Iris pigment epithelial cell (primary cell): ENCODE results near the gene LIN7C.
"Not testable (repeated sequence)": the region's sequence is repeated elsewhere in the genome, so short reads cannot be mapped to it uniquely, and the experiment has no call there.

Source experiments
- DNase-seq: peaks from one replicate; pipeline ENCODE4 v3.0.0-alpha.2; 2011; ENCODE audit warnings: low read depth

The LIN7C gene

DNA sequence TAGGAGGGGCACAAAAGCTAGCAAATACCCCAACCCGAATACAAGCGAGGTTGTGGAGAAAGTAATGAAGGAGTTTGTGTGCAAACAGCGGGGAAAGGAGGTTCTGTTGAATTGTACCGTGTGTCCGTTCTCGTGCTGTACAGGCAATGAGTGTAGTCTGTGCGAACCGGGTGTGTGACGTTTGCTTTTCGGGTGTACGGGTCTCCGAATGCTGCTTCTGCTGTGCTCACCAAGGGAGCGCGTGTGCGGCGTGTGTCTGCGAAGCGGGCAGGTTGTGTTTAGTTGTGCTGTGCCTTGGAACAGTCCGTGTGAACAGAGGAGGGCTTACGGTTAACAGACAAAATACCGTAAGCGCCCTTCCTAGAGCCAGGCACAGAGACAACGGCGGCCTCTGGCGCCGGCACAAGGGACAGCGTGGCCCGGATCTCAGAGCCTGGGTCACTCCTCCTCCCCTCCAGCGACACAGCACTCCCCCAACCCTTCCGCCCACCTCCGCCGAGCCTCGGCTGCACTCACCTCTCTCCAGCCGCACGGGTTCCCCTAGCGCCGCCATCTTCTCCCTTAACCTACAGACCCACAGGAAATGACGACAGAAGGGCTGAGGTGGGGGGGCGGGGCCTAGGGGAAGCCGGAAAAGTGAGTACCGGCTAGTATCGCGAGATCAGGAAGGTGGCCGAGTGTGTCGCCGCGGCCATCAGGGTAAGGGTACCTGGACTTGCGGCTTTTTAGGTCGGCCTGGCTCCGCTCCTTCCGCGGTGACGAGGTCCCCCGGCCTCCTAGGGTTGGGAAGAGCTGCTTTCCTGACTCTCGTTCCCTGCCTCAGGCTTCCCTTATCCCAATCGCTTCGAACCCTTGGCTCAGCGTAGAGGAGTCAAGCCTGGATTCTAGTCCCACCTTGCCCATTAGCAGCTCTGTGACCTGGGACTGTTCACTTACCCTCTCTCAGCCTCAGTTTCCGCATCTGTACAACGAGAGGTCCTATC lies at the start of gene LIN7C:
Gene LIN7C (minus strand): TSS at position 570 of the 983 bp plus-strand sequence. CDS start 17 bp downstream, at position 553.
- peak; percentile 93 for DNase-seq

GRCh38 chr11:27555264-27555663 lies 48.7 kb upstream of the LIN7C start:
- DNase-seq, result no peak

GRCh38 chr11:27553186-27553585 lies 46.6 kb upstream of the LIN7C start:
- no peak for DNase-seq

GRCh38 chr11:27552341-27552740 lies 45.8 kb upstream of the LIN7C start:
- no peak for DNase-seq

DNA sequence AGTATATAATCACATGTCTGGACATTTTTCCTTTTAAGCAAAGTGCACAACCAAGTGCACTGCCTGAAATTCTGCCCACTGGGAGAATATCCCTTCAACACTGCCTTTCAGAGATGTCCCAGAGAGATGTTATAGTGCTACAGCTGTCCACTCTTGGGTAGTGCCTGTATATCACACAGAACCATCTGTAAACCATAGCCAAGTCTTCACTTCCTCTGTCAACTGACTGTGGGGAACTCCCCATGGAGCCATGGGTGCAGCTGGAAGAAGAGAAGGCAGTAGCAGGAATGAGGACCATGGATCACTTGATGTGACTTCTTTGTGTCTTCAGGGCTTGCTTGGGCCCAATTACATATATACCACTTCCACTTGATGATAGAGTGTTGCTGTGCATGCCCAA lies 44.6 kb upstream of the LIN7C start:
- DNase-seq, result no peak

DNA sequence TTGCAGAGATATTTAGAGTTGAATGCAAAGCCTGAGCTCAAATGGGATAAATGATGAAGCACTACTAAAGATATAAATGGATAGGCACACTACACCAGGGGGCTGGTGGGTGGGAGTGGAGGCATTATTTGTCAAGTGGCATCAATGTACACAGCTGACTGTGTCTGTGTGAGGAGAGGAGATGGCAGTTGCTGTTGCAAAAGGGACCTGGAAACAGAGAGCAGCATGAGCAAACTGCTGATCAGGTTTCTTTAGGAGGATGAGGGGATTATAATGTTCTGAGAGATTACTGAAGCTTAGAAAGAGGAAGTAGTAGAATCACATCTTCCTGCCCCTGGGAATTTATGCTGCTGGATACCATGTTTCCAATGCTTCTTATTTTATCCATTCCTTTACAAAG lies 39.4 kb upstream of the LIN7C start:
- peak; percentile 17 for DNase-seq

DNA sequence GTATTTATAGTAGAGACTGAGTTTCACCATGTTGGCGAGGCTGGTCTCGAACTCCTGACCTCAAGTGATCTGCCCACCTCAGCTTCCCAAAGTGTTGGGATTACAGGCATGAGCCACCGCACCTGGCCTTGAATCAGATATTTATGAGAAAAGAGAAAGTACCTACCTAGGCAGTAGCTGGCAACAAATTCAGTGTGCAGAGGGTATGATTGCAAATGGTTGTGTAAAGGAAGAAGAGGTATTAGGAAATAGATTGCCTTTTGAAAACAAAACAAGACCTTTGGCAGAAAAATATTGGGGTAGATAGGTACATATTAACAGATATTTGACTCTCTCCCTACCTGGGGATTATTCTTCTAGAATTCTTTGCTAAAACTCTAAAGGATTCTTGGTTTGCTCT lies 38.5 kb upstream of the LIN7C start:
- no peak for DNase-seq

DNA sequence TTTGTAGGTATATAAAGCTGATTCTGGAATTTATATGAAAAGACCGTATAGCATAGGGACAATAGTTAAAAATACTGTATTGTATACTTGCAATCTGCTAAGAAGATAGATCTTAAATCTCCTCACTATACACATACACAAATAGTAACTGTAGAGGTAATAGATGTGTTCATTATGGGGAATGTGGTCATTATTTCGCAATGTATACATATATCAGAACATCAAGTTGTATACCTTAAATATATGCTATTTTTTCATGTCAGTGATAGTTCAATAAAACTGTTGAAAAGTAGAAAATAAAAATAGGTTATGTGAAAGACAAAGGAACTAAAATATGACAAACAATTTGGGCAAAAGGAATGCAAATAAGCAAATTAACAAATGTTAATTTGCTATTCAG lies 35.2 kb upstream of the LIN7C start:
- DNase-seq, result no peak

DNA sequence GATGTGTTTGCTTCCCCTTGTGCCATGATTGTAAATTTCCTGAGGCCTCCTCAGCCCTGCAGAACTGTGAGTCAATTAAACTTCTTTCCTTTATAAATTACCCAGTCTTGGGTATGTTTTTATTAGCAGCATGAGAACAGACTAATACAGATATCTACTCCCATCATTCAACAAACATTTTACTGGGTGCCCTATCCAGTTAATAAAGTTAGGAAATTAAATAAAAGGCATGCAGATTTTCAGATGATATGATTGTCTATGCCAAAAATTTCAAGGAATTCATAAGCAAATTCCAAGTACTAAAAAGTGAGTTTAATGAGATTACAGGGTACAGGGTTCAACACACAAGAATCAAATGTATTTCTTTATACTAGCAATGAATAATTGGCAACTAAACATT lies 33.5 kb upstream of the LIN7C start:
- DNase-seq, result no peak

DNA sequence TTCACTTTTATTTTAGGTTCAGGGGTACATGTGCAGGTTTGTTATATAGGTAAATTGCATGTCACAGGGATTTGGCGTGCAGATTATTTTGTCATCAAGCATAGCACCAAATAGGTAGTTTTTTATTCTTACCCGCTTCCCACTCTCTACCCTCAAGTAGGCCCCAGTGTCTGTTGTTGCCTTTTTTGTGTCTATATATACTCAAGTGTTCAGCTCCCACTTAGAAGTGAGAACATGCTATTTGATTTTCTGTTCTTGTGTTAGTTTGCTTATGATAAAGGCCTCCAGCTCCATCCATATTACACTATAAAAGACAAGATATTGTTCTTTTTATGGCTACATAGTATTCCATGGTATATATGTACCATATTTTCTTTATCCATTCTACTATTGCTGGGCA lies 28.5 kb upstream of the LIN7C start:
- no peak for DNase-seq

GRCh38 chr11:27532652-27533325 lies 26.2 kb upstream of the LIN7C start:
- peak; percentile 43 for DNase-seq

DNA sequence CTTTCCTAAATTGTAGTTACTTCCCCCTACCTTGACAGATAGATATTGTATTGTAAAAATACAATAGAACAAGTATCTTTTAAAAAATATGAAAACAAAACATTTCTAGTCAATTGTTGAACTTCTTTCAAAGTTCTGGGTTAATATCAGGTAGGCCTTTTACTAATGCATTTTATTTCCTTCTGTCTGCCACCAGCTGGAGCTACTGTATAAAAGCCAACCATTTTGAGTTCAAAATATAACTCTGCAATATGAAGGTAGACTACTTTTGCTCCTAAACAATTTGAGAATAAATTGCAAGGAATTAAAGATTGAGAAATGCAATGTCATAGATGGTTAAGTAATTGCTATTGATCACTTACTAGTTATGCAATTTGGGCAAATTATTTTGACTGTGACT lies 22.1 kb upstream of the LIN7C start:
- DNase-seq, result no peak

DNA sequence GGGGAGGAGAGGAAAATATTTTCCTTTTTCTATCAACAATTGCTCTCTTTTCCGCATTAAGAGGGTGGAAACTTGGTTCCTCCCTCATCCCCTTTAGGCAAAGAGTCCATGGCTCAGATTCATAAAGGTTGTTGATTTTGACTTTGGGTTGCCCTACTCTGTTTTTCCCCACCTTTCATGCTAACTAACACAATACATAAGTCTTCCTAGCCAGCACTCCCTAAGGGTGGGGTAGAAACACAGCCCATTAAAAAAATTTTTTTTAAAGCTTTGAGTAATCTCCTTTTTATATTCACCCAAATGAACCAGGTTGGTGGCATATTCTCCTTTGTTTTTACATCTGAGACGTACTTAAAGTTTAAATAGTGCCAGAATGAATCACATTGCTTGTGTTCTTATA lies 20.0 kb upstream of the LIN7C start:
- DNase-seq, result no peak

- no peak for DNase-seq
Measured at GRCh38 chr11:27525824-27526516, 19.4 kb upstream of the LIN7C start.

DNA sequence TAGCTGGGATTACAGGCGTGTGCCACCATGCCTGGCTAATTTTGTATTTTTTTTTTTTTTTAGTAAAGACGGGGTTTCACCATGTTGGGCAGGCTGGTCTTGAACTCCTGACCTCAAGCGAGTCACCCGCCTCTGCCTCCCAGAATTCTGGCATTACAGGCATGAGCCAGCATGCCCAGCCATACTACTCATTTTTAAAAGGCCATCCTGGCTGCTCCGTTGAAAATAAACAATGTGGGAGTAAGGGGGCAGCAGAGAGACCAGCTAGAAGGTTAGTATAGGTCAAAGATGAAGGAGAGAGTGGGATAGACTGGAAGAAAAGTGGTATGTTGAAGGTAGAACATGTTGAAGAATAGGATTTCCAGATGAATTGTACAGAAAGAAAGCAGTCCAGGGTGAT lies 17.6 kb upstream of the LIN7C start:
- peak; percentile 69 for DNase-seq

- peak; percentile 16 for DNase-seq
Measured at GRCh38 chr11:27520226-27520625, 13.7 kb upstream of the LIN7C start.

GRCh38 chr11:27518518-27518917 lies 11.9 kb upstream of the LIN7C start:
- no peak for DNase-seq

- DNase-seq, result not testable (repeated sequence)
Measured at GRCh38 chr11:27517490-27517889, 10.9 kb upstream of the LIN7C start.

DNA sequence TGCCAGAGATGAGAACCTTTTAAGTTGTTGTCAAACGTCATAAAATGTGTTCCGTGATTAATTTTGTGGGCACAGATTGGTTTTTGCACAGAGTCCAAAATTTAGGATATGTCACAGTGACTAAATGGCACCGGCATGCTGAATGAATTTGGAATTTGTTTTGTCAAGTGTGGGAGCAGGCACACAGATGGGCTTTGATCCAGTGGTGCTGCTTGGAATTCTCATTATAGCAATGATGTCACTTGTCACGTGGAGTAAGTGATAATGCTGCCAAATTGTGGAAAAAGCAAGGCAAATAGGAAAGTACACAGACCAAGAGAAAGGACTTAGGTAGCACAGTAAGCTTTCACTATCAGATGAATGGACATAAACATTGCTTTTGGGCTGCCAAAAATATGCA lies 8.0 kb upstream of the LIN7C start:
- DNase-seq, result no peak

- DNase-seq, result no peak
Measured at GRCh38 chr11:27514076-27514475, 7.5 kb upstream of the LIN7C start.

- no peak for DNase-seq
Measured at GRCh38 chr11:27513389-27513788, 6.8 kb upstream of the LIN7C start.

DNA sequence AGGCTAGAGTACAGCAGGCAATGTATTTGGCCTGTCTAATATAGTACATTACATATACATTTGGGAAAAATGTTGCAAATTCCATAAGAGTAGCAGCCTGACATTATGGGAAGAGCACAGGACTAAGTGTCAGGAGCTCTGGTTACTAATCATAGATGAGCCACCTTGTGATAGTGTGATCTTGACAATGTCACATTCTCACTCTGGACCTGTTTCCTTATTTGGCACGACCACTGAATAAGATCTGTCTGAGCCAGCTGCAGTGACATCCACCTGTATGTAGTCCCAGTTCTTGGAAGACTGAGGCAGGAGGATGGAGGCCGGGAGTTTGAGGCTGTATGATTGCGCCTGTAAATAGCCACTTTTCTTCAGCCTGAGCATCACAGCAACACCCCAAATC lies 5.7 kb upstream of the LIN7C start:
- no peak for DNase-seq

GRCh38 chr11:27509908-27510307 lies 3.3 kb upstream of the LIN7C start:
- no peak for DNase-seq
